WTC11 (cell line): Measurements from ENCODE around the gene STRN3.

Source experiments
- CBFB ChIP-seq: sonication (generic); formaldehyde crosslinking; IDR thresholded peaks from 2 replicates; pipeline ENCODE4 v1.8.1; 2022; ENCODE audit warnings: mild to moderate bottlenecking, low read depth, missing genetic modification reagents
- CREB1 ChIP-seq: sonication (generic); formaldehyde crosslinking; IDR thresholded peaks from 2 replicates; pipeline ENCODE4 v1.8.0; 2023; ENCODE audit warnings: mild to moderate bottlenecking, missing genetic modification reagents
- NR3C1 ChIP-seq: sonication (generic); formaldehyde crosslinking; conservative IDR thresholded peaks from 2 replicates; pipeline ENCODE4 v1.8.1; 2023; ENCODE audit warnings: low read depth, mild to moderate bottlenecking, missing genetic modification reagents
- RELA ChIP-seq: sonication (generic); formaldehyde crosslinking; IDR thresholded peaks from 2 replicates; pipeline ENCODE4 v1.8.1; 2022; ENCODE audit warnings: missing genetic modification reagents, mild to moderate bottlenecking, borderline replicate concordance
- SP1 ChIP-seq: sonication (generic); formaldehyde crosslinking; conservative IDR thresholded peaks from 2 replicates; pipeline ENCODE4 v1.8.1; 2022; ENCODE audit warnings: missing genetic modification reagents
- TP53 ChIP-seq: sonication (generic); formaldehyde crosslinking; IDR thresholded peaks from 2 replicates; pipeline ENCODE4 v1.8.1; 2023; ENCODE audit warnings: mild to moderate bottlenecking, missing genetic modification reagents
- ZNF416 ChIP-seq: fragments of 250-450 bp; sonication (Bioruptor Pico); IDR thresholded peaks from 2 replicates; pipeline ENCODE4 v1.9.0; 2021; ENCODE audit warnings: mild to moderate bottlenecking, inconsistent platforms
- TF ChIP-seq, protein P1 (sequence below): fragments of 200-600 bp; IDR thresholded peaks from 2 replicates; pipeline ENCODE4 v1.8.0; 2022; ENCODE audit warnings: antibody characterized with exemption
- TF ChIP-seq, protein P2 (sequence below): sonication (generic); formaldehyde crosslinking; conservative IDR thresholded peaks from 2 replicates; pipeline ENCODE4 v1.8.1; 2022; ENCODE audit warnings: mild to moderate bottlenecking, missing genetic modification reagents
- TF ChIP-seq, protein P3 (sequence below): sonication (generic); formaldehyde crosslinking; IDR thresholded peaks from 2 replicates; pipeline ENCODE4 v1.8.0; 2022; ENCODE audit warnings: mild to moderate bottlenecking, missing genetic modification reagents
- TF ChIP-seq, protein P4 (sequence below): sonication (generic); formaldehyde crosslinking; IDR thresholded peaks from 2 replicates; pipeline ENCODE4 v1.8.1; 2022; ENCODE audit warnings: missing genetic modification reagents, borderline replicate concordance

DNA sequence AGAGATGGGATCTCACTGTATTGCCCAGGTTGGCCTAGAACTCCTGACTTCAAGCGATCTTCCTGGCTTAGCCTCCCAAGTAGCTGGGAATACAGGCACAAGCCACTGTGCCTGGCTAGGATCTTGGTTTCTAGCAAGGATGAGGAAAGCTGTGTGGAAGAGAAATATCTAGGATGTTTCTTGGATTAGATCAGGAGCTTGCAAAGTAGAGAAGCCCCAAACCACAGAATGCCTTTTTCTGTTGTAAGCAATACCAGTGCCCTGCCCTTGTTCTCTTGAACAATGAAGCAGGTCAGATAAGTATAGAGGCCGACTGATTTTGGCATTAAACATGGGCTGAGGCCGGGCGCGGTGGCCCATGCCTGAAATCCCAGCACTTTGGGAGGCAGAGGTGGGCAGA, 44.3 kb upstream of the STRN3 start:
- TF ChIP-seq, protein P1, sequence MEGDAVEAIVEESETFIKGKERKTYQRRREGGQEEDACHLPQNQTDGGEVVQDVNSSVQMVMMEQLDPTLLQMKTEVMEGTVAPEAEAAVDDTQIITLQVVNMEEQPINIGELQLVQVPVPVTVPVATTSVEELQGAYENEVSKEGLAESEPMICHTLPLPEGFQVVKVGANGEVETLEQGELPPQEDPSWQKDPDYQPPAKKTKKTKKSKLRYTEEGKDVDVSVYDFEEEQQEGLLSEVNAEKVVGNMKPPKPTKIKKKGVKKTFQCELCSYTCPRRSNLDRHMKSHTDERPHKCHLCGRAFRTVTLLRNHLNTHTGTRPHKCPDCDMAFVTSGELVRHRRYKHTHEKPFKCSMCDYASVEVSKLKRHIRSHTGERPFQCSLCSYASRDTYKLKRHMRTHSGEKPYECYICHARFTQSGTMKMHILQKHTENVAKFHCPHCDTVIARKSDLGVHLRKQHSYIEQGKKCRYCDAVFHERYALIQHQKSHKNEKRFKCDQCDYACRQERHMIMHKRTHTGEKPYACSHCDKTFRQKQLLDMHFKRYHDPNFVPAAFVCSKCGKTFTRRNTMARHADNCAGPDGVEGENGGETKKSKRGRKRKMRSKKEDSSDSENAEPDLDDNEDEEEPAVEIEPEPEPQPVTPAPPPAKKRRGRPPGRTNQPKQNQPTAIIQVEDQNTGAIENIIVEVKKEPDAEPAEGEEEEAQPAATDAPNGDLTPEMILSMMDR: no peak
- TF ChIP-seq RELA (no peak), TP53 (CRISPR knock-in tag) (no peak), CREB1 (CRISPR knock-in tag) (no peak), CBFB (no peak), ZNF416 (CRISPR knock-in tag) (no peak), NR3C1 (CRISPR knock-in tag) (no peak), SP1 (CRISPR knock-in tag) (no peak)
- TF ChIP-seq, protein P2, sequence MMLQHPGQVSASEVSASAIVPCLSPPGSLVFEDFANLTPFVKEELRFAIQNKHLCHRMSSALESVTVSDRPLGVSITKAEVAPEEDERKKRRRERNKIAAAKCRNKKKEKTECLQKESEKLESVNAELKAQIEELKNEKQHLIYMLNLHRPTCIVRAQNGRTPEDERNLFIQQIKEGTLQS (CRISPR knock-in tag): no peak
- TF ChIP-seq, protein P3, sequence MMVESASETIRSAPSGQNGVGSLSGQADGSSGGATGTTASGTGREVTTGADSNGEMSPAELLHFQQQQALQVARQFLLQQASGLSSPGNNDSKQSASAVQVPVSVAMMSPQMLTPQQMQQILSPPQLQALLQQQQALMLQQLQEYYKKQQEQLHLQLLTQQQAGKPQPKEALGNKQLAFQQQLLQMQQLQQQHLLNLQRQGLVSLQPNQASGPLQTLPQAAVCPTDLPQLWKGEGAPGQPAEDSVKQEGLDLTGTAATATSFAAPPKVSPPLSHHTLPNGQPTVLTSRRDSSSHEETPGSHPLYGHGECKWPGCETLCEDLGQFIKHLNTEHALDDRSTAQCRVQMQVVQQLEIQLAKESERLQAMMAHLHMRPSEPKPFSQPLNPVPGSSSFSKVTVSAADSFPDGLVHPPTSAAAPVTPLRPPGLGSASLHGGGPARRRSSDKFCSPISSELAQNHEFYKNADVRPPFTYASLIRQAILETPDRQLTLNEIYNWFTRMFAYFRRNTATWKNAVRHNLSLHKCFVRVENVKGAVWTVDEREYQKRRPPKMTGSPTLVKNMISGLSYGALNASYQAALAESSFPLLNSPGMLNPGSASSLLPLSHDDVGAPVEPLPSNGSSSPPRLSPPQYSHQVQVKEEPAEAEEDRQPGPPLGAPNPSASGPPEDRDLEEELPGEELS: no peak
- TF ChIP-seq, protein P4, sequence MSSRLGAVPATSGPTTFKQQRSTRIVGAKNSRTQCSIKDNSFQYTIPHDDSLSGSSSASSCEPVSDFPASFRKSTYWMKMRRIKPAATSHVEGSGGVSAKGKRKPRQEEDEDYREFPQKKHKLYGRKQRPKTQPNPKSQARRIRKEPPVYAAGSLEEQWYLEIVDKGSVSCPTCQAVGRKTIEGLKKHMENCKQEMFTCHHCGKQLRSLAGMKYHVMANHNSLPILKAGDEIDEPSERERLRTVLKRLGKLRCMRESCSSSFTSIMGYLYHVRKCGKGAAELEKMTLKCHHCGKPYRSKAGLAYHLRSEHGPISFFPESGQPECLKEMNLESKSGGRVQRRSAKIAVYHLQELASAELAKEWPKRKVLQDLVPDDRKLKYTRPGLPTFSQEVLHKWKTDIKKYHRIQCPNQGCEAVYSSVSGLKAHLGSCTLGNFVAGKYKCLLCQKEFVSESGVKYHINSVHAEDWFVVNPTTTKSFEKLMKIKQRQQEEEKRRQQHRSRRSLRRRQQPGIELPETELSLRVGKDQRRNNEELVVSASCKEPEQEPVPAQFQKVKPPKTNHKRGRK (CRISPR knock-in tag): no peak
